G401 (cell line): ENCODE results near the gene RIN3. TPM values are rescaled to one million over a fixed set of nuclear protein-coding genes. Genes with fewer than 3 reads are reported as not detected.

Experiments used
- DNase-seq: peaks from one replicate; pipeline ENCODE4 v3.0.0-alpha.2; 2015; ENCODE audit warnings: low spot score
- in situ Hi-C: cut with HindIII; loops from 2 replicates; pipeline ENCODE4 v1.10.0; 2016; ENCODE audit warnings: low sequenced_read_pairs, mixed read lengths
- total RNA-seq: library from RNA; depleted of rRNA; stranded (reverse); fragments of >200 nt; shearing (Covaris generic); gene quantifications from 2 replicates; pipeline ENCODE4 v1.2.3, GENCODE V29; 2014; rRNA removed

RIN3 gene
- total RNA-seq, 1 experiment from 2014 or later = 0.85 TPM

DNA sequence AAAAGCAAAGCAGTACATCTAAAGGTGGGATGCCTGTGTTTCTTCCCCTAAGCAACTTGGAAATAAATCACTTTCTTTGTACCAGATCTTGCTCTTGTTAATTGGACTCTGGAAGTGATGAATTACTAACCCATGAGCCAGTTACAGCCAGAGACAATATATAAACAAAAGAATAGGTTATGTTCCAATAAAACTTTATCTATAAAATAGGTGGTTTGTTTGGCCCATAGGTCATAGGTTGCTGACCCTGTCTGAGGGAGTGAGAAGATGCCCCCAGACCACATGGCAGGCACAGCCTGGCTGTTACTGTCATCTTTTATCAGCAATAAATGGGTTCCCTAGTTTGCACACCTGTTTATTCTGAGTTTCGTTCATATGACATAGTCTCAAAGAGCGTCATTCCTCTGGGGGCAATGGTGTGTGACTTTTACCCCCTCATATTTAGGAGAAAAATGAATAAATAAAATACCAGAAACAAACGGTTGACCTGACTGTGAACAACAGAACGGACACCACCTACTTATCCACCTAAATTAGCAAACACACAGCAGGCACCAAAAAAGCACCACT, 224.1 kb downstream of the RIN3 start:
- in situ Hi-C loops = no loop called here

More for the DNA sequence above, 224.1 kb downstream of the RIN3 start:
- no peak for DNase-seq

Other genes starting within 250 kb of the RIN3 start
- not detected in 2 replicates for gene SLC24A4, start 190.6 kb upstream of the RIN3 start, total RNA-seq
- 51.2 and 80.3 TPM in 2 replicates for gene LGMN, start 234.8 kb downstream of the RIN3 start, total RNA-seq